Gastrocnemius medialis (tissue), 4 donors: ENCODE data around the gene PIGH.

Experiments used
- POLR2A ChIP-seq, 2 donors: fragments of 450-650 bp; IDR thresholded peaks; one replicate each; pipeline ENCODE4 v1.6.1; 2017; ENCODE audit warnings: antibody characterized with exemption in 2 of 2, mild to moderate bottlenecking in 2 of 2, moderate library complexity in 2 of 2
- TF ChIP-seq, protein P1 (sequence below), 5 experiments: fragments of 450-650 bp in 3 of 5; fragments of 200-600 bp in 2 of 5; sonication (generic) in 2 of 5; IDR thresholded peaks in 4 of 5; conservative IDR thresholded peaks in 1 of 5; 1 replicate in 4 of 5; 2 replicates in 1 of 5; pipeline ENCODE4 v1.5.1; 2016 to 2019; ENCODE audit warnings: antibody characterized with exemption in 5 of 5, mild to moderate bottlenecking in 3 of 5, moderate library complexity in 3 of 5

- TF ChIP-seq, protein P1, sequence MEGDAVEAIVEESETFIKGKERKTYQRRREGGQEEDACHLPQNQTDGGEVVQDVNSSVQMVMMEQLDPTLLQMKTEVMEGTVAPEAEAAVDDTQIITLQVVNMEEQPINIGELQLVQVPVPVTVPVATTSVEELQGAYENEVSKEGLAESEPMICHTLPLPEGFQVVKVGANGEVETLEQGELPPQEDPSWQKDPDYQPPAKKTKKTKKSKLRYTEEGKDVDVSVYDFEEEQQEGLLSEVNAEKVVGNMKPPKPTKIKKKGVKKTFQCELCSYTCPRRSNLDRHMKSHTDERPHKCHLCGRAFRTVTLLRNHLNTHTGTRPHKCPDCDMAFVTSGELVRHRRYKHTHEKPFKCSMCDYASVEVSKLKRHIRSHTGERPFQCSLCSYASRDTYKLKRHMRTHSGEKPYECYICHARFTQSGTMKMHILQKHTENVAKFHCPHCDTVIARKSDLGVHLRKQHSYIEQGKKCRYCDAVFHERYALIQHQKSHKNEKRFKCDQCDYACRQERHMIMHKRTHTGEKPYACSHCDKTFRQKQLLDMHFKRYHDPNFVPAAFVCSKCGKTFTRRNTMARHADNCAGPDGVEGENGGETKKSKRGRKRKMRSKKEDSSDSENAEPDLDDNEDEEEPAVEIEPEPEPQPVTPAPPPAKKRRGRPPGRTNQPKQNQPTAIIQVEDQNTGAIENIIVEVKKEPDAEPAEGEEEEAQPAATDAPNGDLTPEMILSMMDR (IDR thresholded peaks at IDR 0.05 in 4 of 5, conservative IDR thresholded peaks at IDR 0.05 in 1 of 5), result no peak
- TF ChIP-seq POLR2A (IDR thresholded peaks at IDR 0.05), result no peak
These were observed 2.0 kb upstream of the PIGH start for GRCh38 chr14:67602076-67602475.
